Measurements from ENCODE around the gene TGDS. TPM values are rescaled to one million over a fixed set of nuclear protein-coding genes. Genes with fewer than 3 reads are reported as not detected.
A peak's percentile ranks its signal among the peaks of the same experiment; 100 is the strongest.

The TGDS gene
- total and polyA plus RNA-seq, 11 donors: 3.2 to 6.7 (median 4.6) TPM

GRCh38 chr13:94595001-94595949 lies 677 bp downstream of the TGDS start:
- DNase-seq: peak in 1 of 5 donors; percentile 24
- Histone ChIP-seq H3K27me3 (no peaks in the 10 kb centered on the region), H3K4me1 (peaks cover 0 to 28% (median 14%) of the 10 kb centered on the region in 12 donors), H3K9me3 (no peaks in the 10 kb centered on the region), H3K27ac (peak overlapping the region in 11 of 12 donors; percentile 45 to 90 (median 78)), H3K36me3 (peaks cover 0 to 36% (median 26%) of the 10 kb centered on the region in 9 donors), H3K4me3 (peak overlapping the region; percentile 45 to 98 (median 81))
- intact Hi-C loops (cut with DNase I): loop anchor here in 2 of 10 donors (2.0 to 5.0 kb wide), 2 partner anchors 46 to 48 kb away; no protein-coding TSS in a partner anchor
- WGBS, 4 donors: 9 to 11% (median 10%) methylated on average over 16 of the region's 16 CpGs
- peak; percentile 38 to 77 (median 68) for ATAC-seq
- no peak for TF ChIP-seq POLR2A (IDR thresholded peaks at IDR 0.05)
- no peak for TF ChIP-seq CTCF (IDR thresholded peaks at IDR 0.05)

GRCh38 chr13:94590744-94591143 lies 5.2 kb downstream of the TGDS start:
- Histone ChIP-seq H3K27ac (no peak overlapping the region), H3K4me3 (no peak overlapping the region), H3K36me3 (peaks cover 0 to 66% (median 43%) of the 10 kb centered on the region in 9 donors), H3K9me3 (no peaks in the 10 kb centered on the region), H3K27me3 (no peaks in the 10 kb centered on the region), H3K4me1 (peaks cover 0 to 24% (median 14%) of the 10 kb centered on the region in 12 donors)
- 96 to 99% (median 98%) methylated on average over 3 of the region's 3 CpGs for WGBS, 4 donors
- intact Hi-C loops (cut with DNase I): no loop called here
- TF ChIP-seq POLR2A (IDR thresholded peaks at IDR 0.05) (no peak), CTCF (IDR thresholded peaks at IDR 0.05) (no peak)
- ATAC-seq: no peak
- DNase-seq: no peak

- 79 to 87% (median 83%) methylated on average over 4 of the region's 4 CpGs for WGBS, 4 donors
- no peak overlapping the region for H3K27ac ChIP-seq
- ATAC-seq (no peak), DNase-seq (no peak)
- intact Hi-C loops (cut with DNase I): no loop called here
- TF ChIP-seq POLR2A (IDR thresholded peaks at IDR 0.05) (no peak), CTCF (IDR thresholded peaks at IDR 0.05) (no peak)
- no peaks in the 10 kb centered on the region for H3K9me3 ChIP-seq
- no peaks in the 10 kb centered on the region for H3K27me3 ChIP-seq
- peaks cover 0 to 80% (median 57%) of the 10 kb centered on the region in 9 donors for H3K36me3 ChIP-seq
- H3K4me3 ChIP-seq: no peak overlapping the region
- peaks cover 0 to 5% (median 0%) of the 10 kb centered on the region in 12 donors for H3K4me1 ChIP-seq
These were observed 7.4 kb downstream of the TGDS start for GRCh38 chr13:94588541-94588940.

- TF ChIP-seq CTCF (IDR thresholded peaks at IDR 0.05) (no peak), POLR2A (IDR thresholded peaks at IDR 0.05) (no peak)
- no peak overlapping the region for H3K4me3 ChIP-seq
- DNase-seq (no peak), ATAC-seq (no peak)
- 93 to 94% (median 94%) methylated on average over 7 of the region's 7 CpGs for WGBS, 4 donors
- intact Hi-C loops (cut with DNase I): no loop called here
- H3K9me3 ChIP-seq: no peaks in the 10 kb centered on the region
- H3K27ac ChIP-seq: no peak overlapping the region
- H3K36me3 ChIP-seq: peaks cover 0 to 82% (median 62%) of the 10 kb centered on the region in 9 donors
- H3K27me3 ChIP-seq: no peaks in the 10 kb centered on the region
- H3K4me1 ChIP-seq: no peaks in the 10 kb centered on the region
These were observed 9.6 kb downstream of the TGDS start for GRCh38 chr13:94586371-94586770.
